ENCODE data around the gene GRPR. TPM values are rescaled to one million over a fixed set of nuclear protein-coding genes. Genes with fewer than 3 reads are reported as not detected.
A peak's percentile ranks its signal among the peaks of the same experiment; 100 is the strongest.

GRPR gene
- total and polyA plus RNA-seq, 2 donors (not counting 1 experiment from before 2014, with no cell fraction given) = 0.33 to 4.1 TPM

DNA sequence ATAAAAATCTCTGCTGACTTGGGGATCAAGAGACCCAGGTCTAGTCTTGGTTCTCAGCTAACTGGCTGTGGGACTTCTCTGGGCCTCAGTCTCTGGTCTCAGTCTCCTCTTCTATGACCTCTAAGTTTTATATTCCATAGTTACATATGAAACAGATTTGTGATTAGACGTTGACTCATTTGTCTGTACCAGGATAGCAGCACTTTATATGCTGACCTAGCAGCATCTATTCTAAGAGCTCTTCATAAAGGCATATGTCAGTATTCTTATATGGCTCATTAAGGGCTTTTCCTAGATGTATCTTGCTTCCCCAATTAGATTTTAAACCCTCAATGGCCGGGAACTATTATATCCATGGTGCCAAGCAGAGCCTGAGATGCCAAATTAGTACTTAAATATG lies 12.7 kb downstream of the GRPR start:
- H3K4me1 ChIP-seq (ENCODE audit: control insufficient read depth, extremely low read depth, insufficient read depth, low read length) = no peaks in the 10 kb centered on the region
- DNase-seq (ENCODE audit: low read depth in 2 of 2) = no peak
- no peak overlapping the region for H3K4me2 ChIP-seq (ENCODE audit: extremely low read depth, insufficient read depth, low read length)
- H4K20me1 ChIP-seq (ENCODE audit: control insufficient read depth, extremely low read depth, insufficient read depth, low read length) = no peaks in the 10 kb centered on the region
- no peaks in the 10 kb centered on the region for H3K9me3 ChIP-seq (ENCODE audit: control insufficient read depth, insufficient read depth, low read depth, low read length)
- H3K9ac ChIP-seq (ENCODE audit: insufficient read depth, low read length) = no peak overlapping the region
- H3K36me3 ChIP-seq (ENCODE audit: control insufficient read depth, insufficient read depth, low read length) = no peaks in the 10 kb centered on the region
- no peaks in the 10 kb centered on the region for H3K79me2 ChIP-seq (ENCODE audit: control insufficient read depth, insufficient read depth, low read length)
- H3K27ac ChIP-seq (ENCODE audit: insufficient read depth, low read length) = no peak overlapping the region
- no peak overlapping the region for H3K4me3 ChIP-seq (replicated peaks in 1 of 4; ENCODE audit: control extremely low read depth in 1 of 4, insufficient read depth in 1 of 4, low read depth in 3 of 4, low read length in 4 of 4)
- H2AFZ ChIP-seq (ENCODE audit: low read length) = no peak overlapping the region
- TF ChIP-seq, protein P1, sequence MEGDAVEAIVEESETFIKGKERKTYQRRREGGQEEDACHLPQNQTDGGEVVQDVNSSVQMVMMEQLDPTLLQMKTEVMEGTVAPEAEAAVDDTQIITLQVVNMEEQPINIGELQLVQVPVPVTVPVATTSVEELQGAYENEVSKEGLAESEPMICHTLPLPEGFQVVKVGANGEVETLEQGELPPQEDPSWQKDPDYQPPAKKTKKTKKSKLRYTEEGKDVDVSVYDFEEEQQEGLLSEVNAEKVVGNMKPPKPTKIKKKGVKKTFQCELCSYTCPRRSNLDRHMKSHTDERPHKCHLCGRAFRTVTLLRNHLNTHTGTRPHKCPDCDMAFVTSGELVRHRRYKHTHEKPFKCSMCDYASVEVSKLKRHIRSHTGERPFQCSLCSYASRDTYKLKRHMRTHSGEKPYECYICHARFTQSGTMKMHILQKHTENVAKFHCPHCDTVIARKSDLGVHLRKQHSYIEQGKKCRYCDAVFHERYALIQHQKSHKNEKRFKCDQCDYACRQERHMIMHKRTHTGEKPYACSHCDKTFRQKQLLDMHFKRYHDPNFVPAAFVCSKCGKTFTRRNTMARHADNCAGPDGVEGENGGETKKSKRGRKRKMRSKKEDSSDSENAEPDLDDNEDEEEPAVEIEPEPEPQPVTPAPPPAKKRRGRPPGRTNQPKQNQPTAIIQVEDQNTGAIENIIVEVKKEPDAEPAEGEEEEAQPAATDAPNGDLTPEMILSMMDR (conservative IDR thresholded peaks at IDR 0.05 in 1 of 2, IDR thresholded peaks at IDR 0.05 in 1 of 2; ENCODE audit: low read depth in 1 of 2, low read length in 2 of 2) = no peak
- TF ChIP-seq EZH2 (IDR thresholded peaks at IDR 0.05; ENCODE audit: low read length, missing control alignments) = no peak
- no peaks in the 10 kb centered on the region for H3K27me3 ChIP-seq (ENCODE audit: control insufficient read depth, insufficient read depth, low read length)

DNA sequence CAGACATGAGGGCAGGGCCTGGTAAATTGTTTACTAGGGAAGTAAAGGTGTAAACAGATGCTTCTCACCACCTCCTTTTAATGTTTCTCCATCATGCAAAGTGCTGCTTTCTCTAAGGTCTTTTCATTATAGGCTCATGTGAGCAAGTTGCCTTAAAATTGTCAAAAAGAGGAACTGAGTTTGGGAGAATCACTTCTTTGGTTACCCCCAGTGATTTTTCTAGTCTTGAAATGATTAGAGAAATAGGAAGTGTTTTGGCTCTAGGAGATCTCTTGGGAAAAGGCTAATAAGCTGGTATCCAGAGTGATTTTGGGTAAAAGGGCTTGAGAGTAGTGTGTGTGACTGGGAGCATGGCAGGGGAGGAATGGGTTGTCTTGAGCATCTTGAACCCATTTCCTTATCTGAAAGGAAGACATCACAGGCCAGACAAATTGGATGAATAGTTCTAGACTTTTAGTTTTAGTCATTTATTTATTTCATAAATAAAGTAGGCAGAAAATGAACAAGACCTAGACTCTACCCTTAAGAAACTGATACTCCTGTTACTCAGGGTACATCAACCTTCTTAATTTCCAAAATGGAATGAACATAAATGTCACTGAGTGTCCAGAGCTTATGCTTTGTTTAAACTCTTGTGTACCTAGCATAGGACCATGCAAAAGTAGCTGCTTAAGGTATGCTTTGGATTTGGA lies 14.2 kb downstream of the GRPR start:
- no peaks in the 10 kb centered on the region for H3K27me3 ChIP-seq (ENCODE audit: control insufficient read depth, insufficient read depth, low read length)
- TF ChIP-seq EZH2 (IDR thresholded peaks at IDR 0.05; ENCODE audit: low read length, missing control alignments) = no peak
- TF ChIP-seq, protein P1 (conservative IDR thresholded peaks at IDR 0.05 in 1 of 2, IDR thresholded peaks at IDR 0.05 in 1 of 2; ENCODE audit: low read depth in 1 of 2, low read length in 2 of 2) = no peak
- no peak overlapping the region for H3K9ac ChIP-seq (ENCODE audit: insufficient read depth, low read length)
- H3K27ac ChIP-seq (ENCODE audit: insufficient read depth, low read length) = no peak overlapping the region
- no peaks in the 10 kb centered on the region for H3K79me2 ChIP-seq (ENCODE audit: control insufficient read depth, insufficient read depth, low read length)
- H3K4me2 ChIP-seq (ENCODE audit: extremely low read depth, insufficient read depth, low read length) = no peak overlapping the region
- no peak for DNase-seq (ENCODE audit: low read depth in 2 of 2)
- H3K4me1 ChIP-seq (ENCODE audit: control insufficient read depth, extremely low read depth, insufficient read depth, low read length) = no peaks in the 10 kb centered on the region
- no peak overlapping the region for H3K4me3 ChIP-seq (replicated peaks in 1 of 4; ENCODE audit: control extremely low read depth in 1 of 4, insufficient read depth in 1 of 4, low read depth in 3 of 4, low read length in 4 of 4)
- no peak overlapping the region for H2AFZ ChIP-seq (ENCODE audit: low read length)
- no peaks in the 10 kb centered on the region for H4K20me1 ChIP-seq (ENCODE audit: control insufficient read depth, extremely low read depth, insufficient read depth, low read length)
- H3K36me3 ChIP-seq (ENCODE audit: control insufficient read depth, insufficient read depth, low read length) = no peaks in the 10 kb centered on the region
- no peaks in the 10 kb centered on the region for H3K9me3 ChIP-seq (ENCODE audit: control insufficient read depth, insufficient read depth, low read depth, low read length)

DNA sequence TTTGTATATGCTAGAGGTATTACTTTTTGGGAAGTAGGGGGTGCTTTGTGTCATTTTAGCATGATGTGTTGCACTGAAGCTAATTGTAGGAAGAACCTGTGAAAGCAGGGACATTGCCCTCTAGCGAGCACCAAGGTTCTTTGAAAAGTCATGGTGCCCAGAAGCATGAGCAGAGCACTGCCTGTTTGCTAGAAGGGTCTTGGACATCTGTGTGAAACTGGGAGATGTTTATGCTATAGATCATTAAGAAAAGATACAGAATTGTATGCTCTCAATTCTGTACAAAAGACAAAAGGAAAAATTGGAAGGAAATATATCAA lies 14.7 kb downstream of the GRPR start:
- Histone ChIP-seq H3K9me3 (ENCODE audit: control insufficient read depth, insufficient read depth, low read depth, low read length) (no peaks in the 10 kb centered on the region), H4K20me1 (ENCODE audit: control insufficient read depth, extremely low read depth, insufficient read depth, low read length) (no peaks in the 10 kb centered on the region), H2AFZ (ENCODE audit: low read length) (no peak overlapping the region), H3K27me3 (ENCODE audit: control insufficient read depth, insufficient read depth, low read length) (no peaks in the 10 kb centered on the region), H3K4me1 (ENCODE audit: control insufficient read depth, extremely low read depth, insufficient read depth, low read length) (no peaks in the 10 kb centered on the region), H3K27ac (ENCODE audit: insufficient read depth, low read length) (no peak overlapping the region), H3K4me2 (ENCODE audit: extremely low read depth, insufficient read depth, low read length) (no peak overlapping the region), H3K9ac (ENCODE audit: insufficient read depth, low read length) (no peak overlapping the region), H3K79me2 (ENCODE audit: control insufficient read depth, insufficient read depth, low read length) (no peaks in the 10 kb centered on the region), H3K4me3 (replicated peaks in 1 of 4; ENCODE audit: control extremely low read depth in 1 of 4, insufficient read depth in 1 of 4, low read depth in 3 of 4, low read length in 4 of 4) (no peak overlapping the region), H3K36me3 (ENCODE audit: control insufficient read depth, insufficient read depth, low read length) (no peaks in the 10 kb centered on the region)
- no peak for TF ChIP-seq EZH2 (IDR thresholded peaks at IDR 0.05; ENCODE audit: low read length, missing control alignments)
- TF ChIP-seq, protein P1 (conservative IDR thresholded peaks at IDR 0.05 in 1 of 2, IDR thresholded peaks at IDR 0.05 in 1 of 2; ENCODE audit: low read depth in 1 of 2, low read length in 2 of 2) = peak in 1 of 2 donors; percentile 15
- DNase-seq (ENCODE audit: low read depth in 2 of 2) = no peak
